ENCODE measurements around the gene CLMP. TPM values are rescaled to one million over a fixed set of nuclear protein-coding genes. Genes with fewer than 3 reads are reported as not detected.

The CLMP gene
- 100 to 1,000 TPM in 1 of 2 donors, 10 to 100 TPM in 1; 70.9 to 107 TPM for total RNA-seq
- 10 to 100 TPM in 1 of 2 donors, 1 to 10 TPM in 1; 8.2 to 23.8 TPM for polyA plus RNA-seq
- long read RNA-seq, donor 1, full-length matches to known transcripts: 5 of 67 reads
- long read RNA-seq, donor 1, partial matches to known transcripts: 28 of 67 reads
- long read RNA-seq, donor 1, other reads (novel, unspliced or antisense): 34 of 67 reads
- long read RNA-seq, donor 2, full-length matches to known transcripts: 18 of 61 reads
- long read RNA-seq, donor 2, partial matches to known transcripts: 9 of 61 reads
- long read RNA-seq, donor 2, other reads (novel, unspliced or antisense): 34 of 61 reads

GRCh38 chr11:123195188-123196059, at the start of gene CLMP:
Gene CLMP, minus strand, starts transcription at chr11:123195248. Its CDS starts 308 bp downstream, at chr11:123194940.
- DNase-seq (peak; percentile 79 to 89), ATAC-seq (ENCODE audit: low FRiP score) (peak; percentile 75)
- WGBS, 2 donors: 5% methylated on average over 43 to 53 of the region's 53 CpGs

GRCh38 chr11:123241874-123242543, 47.0 kb upstream of the CLMP start:
- H3K9me3 ChIP-seq (ENCODE audit: control insufficient read depth, low read length): no peaks in the 10 kb centered on the region
- no peak overlapping the region for H3K27ac ChIP-seq (ENCODE audit: low read depth in 1 of 2, low read length in 2 of 2)
- ATAC-seq (ENCODE audit: low FRiP score): no peak
- H3K4me1 ChIP-seq (ENCODE audit: control insufficient read depth in 1 of 2, insufficient read depth in 2 of 2, low read length in 2 of 2): peaks cover 0 to 1% of the 10 kb centered on the region in 2 donors
- DNase-seq: no peak
- no peaks in the 10 kb centered on the region for H3K36me3 ChIP-seq (ENCODE audit: control insufficient read depth in 1 of 2, insufficient read depth in 2 of 2, low read length in 1 of 2)
- intact Hi-C loops (cut with DNase I): loop anchor here in 1 of 2 donors (5.0 kb wide), 1 partner anchor 130 kb away; no protein-coding TSS in a partner anchor
- H3K4me3 ChIP-seq (ENCODE audit: low read length in 2 of 2): no peak overlapping the region
- WGBS, 2 donors: 80 to 81% methylated on average over 11 of the region's 11 CpGs
- no peaks in the 10 kb centered on the region for H3K27me3 ChIP-seq (ENCODE audit: control insufficient read depth in 1 of 2, insufficient read depth in 2 of 2, low read length in 1 of 2)

More at GRCh38 chr11:123195188-123196059, at the start of gene CLMP:
- intact Hi-C loops (cut with DNase I): loop anchor here in 1 of 2 donors (2.0 kb wide), 3 partner anchors 35 to 85 kb away; no protein-coding TSS in a partner anchor
- no peaks in the 10 kb centered on the region for H3K9me3 ChIP-seq (ENCODE audit: control insufficient read depth, low read length)
- peak within 1 kb of the TSS; percentile 77 to 85 for H3K27ac ChIP-seq (ENCODE audit: low read depth in 1 of 2, low read length in 2 of 2)
- H3K27me3 ChIP-seq (ENCODE audit: control insufficient read depth in 1 of 2, insufficient read depth in 2 of 2, low read length in 1 of 2): no peaks in the 10 kb centered on the region
- H3K36me3 ChIP-seq (ENCODE audit: control insufficient read depth in 1 of 2, insufficient read depth in 2 of 2, low read length in 1 of 2): no peaks in the 10 kb centered on the region
- peaks cover 0 to 7% of the 10 kb centered on the region in 2 donors for H3K4me1 ChIP-seq (ENCODE audit: control insufficient read depth in 1 of 2, insufficient read depth in 2 of 2, low read length in 2 of 2)
- H3K4me3 ChIP-seq (ENCODE audit: low read length in 2 of 2): peak within 1 kb of the TSS; percentile 88 to 90

GRCh38 chr11:123241294-123241693, 46.2 kb upstream of the CLMP start:
- Histone ChIP-seq H3K4me3 (ENCODE audit: low read length in 2 of 2) (no peak overlapping the region), H3K9me3 (ENCODE audit: control insufficient read depth, low read length) (no peaks in the 10 kb centered on the region), H3K36me3 (ENCODE audit: control insufficient read depth in 1 of 2, insufficient read depth in 2 of 2, low read length in 1 of 2) (no peaks in the 10 kb centered on the region), H3K4me1 (ENCODE audit: control insufficient read depth in 1 of 2, insufficient read depth in 2 of 2, low read length in 2 of 2) (peaks cover 0 to 1% of the 10 kb centered on the region in 2 donors), H3K27ac (ENCODE audit: low read depth in 1 of 2, low read length in 2 of 2) (no peak overlapping the region), H3K27me3 (ENCODE audit: control insufficient read depth in 1 of 2, insufficient read depth in 2 of 2, low read length in 1 of 2) (no peaks in the 10 kb centered on the region)
- DNase-seq (no peak), ATAC-seq (ENCODE audit: low FRiP score) (no peak)
- intact Hi-C loops (cut with DNase I): loop anchor here in 1 of 2 donors (5.0 kb wide), 1 partner anchor 129 kb away; no protein-coding TSS in a partner anchor
- 81 to 88% methylated on average over 1 of the region's 1 CpG for WGBS, 2 donors

GRCh38 chr11:123239191-123240150, 44.4 kb upstream of the CLMP start:
- ATAC-seq (ENCODE audit: low FRiP score): no peak
- no peak overlapping the region for H3K27ac ChIP-seq (ENCODE audit: low read depth in 1 of 2, low read length in 2 of 2)
- DNase-seq: no peak
- peaks cover 0 to 1% of the 10 kb centered on the region in 2 donors for H3K4me1 ChIP-seq (ENCODE audit: control insufficient read depth in 1 of 2, insufficient read depth in 2 of 2, low read length in 2 of 2)
- H3K36me3 ChIP-seq (ENCODE audit: control insufficient read depth in 1 of 2, insufficient read depth in 2 of 2, low read length in 1 of 2): no peaks in the 10 kb centered on the region
- intact Hi-C loops (cut with DNase I): loop anchor here in 1 of 2 donors (5.0 kb wide), 1 partner anchor 127 kb away; no protein-coding TSS in a partner anchor
- no peaks in the 10 kb centered on the region for H3K27me3 ChIP-seq (ENCODE audit: control insufficient read depth in 1 of 2, insufficient read depth in 2 of 2, low read length in 1 of 2)
- WGBS, 2 donors: 92 to 93% methylated on average over 15 of the region's 15 CpGs
- H3K9me3 ChIP-seq (ENCODE audit: control insufficient read depth, low read length): no peaks in the 10 kb centered on the region
- no peak overlapping the region for H3K4me3 ChIP-seq (ENCODE audit: low read length in 2 of 2)

- intact Hi-C loops (cut with DNase I): no loop called here
- no peaks in the 10 kb centered on the region for H3K27me3 ChIP-seq (ENCODE audit: control insufficient read depth in 1 of 2, insufficient read depth in 2 of 2, low read length in 1 of 2)
- ATAC-seq (ENCODE audit: low FRiP score): peak; percentile 83
- no peaks in the 10 kb centered on the region for H3K36me3 ChIP-seq (ENCODE audit: control insufficient read depth in 1 of 2, insufficient read depth in 2 of 2, low read length in 1 of 2)
- 91 to 95% methylated on average over 1 of the region's 1 CpG for WGBS, 2 donors
- no peak overlapping the region for H3K27ac ChIP-seq (ENCODE audit: low read depth in 1 of 2, low read length in 2 of 2)
- peak; percentile 79 to 80 for DNase-seq
- no peaks in the 10 kb centered on the region for H3K9me3 ChIP-seq (ENCODE audit: control insufficient read depth, low read length)
- peaks cover 0 to 1% of the 10 kb centered on the region in 2 donors for H3K4me1 ChIP-seq (ENCODE audit: control insufficient read depth in 1 of 2, insufficient read depth in 2 of 2, low read length in 2 of 2)
- no peak overlapping the region for H3K4me3 ChIP-seq (ENCODE audit: low read length in 2 of 2)
Observed at GRCh38 chr11:123238297-123238696, 43.2 kb upstream of the CLMP start.

- H3K9me3 ChIP-seq (ENCODE audit: control insufficient read depth, low read length): no peaks in the 10 kb centered on the region
- ATAC-seq (ENCODE audit: low FRiP score): no peak
- no peak for DNase-seq
- 95 to 98% methylated on average over 3 of the region's 3 CpGs for WGBS, 2 donors
- peaks cover 0 to 1% of the 10 kb centered on the region in 2 donors for H3K4me1 ChIP-seq (ENCODE audit: control insufficient read depth in 1 of 2, insufficient read depth in 2 of 2, low read length in 2 of 2)
- H3K27me3 ChIP-seq (ENCODE audit: control insufficient read depth in 1 of 2, insufficient read depth in 2 of 2, low read length in 1 of 2): no peaks in the 10 kb centered on the region
- intact Hi-C loops (cut with DNase I): no loop called here
- H3K4me3 ChIP-seq (ENCODE audit: low read length in 2 of 2): no peak overlapping the region
- H3K36me3 ChIP-seq (ENCODE audit: control insufficient read depth in 1 of 2, insufficient read depth in 2 of 2, low read length in 1 of 2): no peaks in the 10 kb centered on the region
- H3K27ac ChIP-seq (ENCODE audit: low read depth in 1 of 2, low read length in 2 of 2): no peak overlapping the region
Observed at GRCh38 chr11:123236879-123237278, 41.8 kb upstream of the CLMP start.

- 16 to 19% methylated on average over 12 of the region's 12 CpGs for WGBS, 2 donors
- intact Hi-C loops (cut with DNase I): loop anchor here in 1 of 2 donors (2.0 kb wide), 1 partner anchor 39 kb away; no protein-coding TSS in a partner anchor
- ATAC-seq (ENCODE audit: low FRiP score): peak; percentile 52
Observed at GRCh38 chr11:123235656-123236261, 40.7 kb upstream of the CLMP start.

More at GRCh38 chr11:123235656-123236261, 40.7 kb upstream of the CLMP start:
- DNase-seq: peak in 1 of 2 donors; percentile 54
- H3K36me3 ChIP-seq (ENCODE audit: control insufficient read depth in 1 of 2, insufficient read depth in 2 of 2, low read length in 1 of 2): no peaks in the 10 kb centered on the region
- H3K9me3 ChIP-seq (ENCODE audit: control insufficient read depth, low read length): no peaks in the 10 kb centered on the region
- no peaks in the 10 kb centered on the region for H3K27me3 ChIP-seq (ENCODE audit: control insufficient read depth in 1 of 2, insufficient read depth in 2 of 2, low read length in 1 of 2)
- no peak overlapping the region for H3K4me3 ChIP-seq (ENCODE audit: low read length in 2 of 2)
- H3K27ac ChIP-seq (ENCODE audit: low read depth in 1 of 2, low read length in 2 of 2): no peak overlapping the region
- peaks cover 0 to 1% of the 10 kb centered on the region in 2 donors for H3K4me1 ChIP-seq (ENCODE audit: control insufficient read depth in 1 of 2, insufficient read depth in 2 of 2, low read length in 2 of 2)

All from aorta (tissue), 5 donors.